GM23338 (cell line): ENCODE measurements around the gene ZNF512. TPM values are rescaled to one million over a fixed set of nuclear protein-coding genes. Genes with fewer than 3 reads are reported as not detected.
"Not testable (repeated sequence)": the region's sequence is repeated elsewhere in the genome, so short reads cannot be mapped to it uniquely, and the experiment has no call there.

Source experiments
- ATAC-seq: fragments of 200-7000 bp; cut with Tn5 transposase; 3 replicates; pipeline ENCODE4 v1.9.1; 2020
- DNase-seq: peaks from one replicate; pipeline ENCODE4 v3.0.0-alpha.2; 2015; ENCODE audit warnings: low spot score
- H2AFZ ChIP-seq: fragments of 200-600 bp; sonication (generic); 2 replicates; pipeline ENCODE4 v1.8.0; 2016; ENCODE audit warnings: antibody characterized with exemption, mild to moderate bottlenecking, moderate library complexity
- H3F3A ChIP-seq: fragments of 200-600 bp; sonication (generic); replicated peaks from 2 replicates; pipeline ENCODE4 v1.8.0; 2017; ENCODE audit warnings: antibody characterized with exemption, mixed run types, low read depth
- H3K27ac ChIP-seq: fragments of 200-600 bp; sonication (generic); 2 replicates; pipeline ENCODE4 v1.6.1; 2016; ENCODE audit warnings: low read depth
- H3K27me3 ChIP-seq: fragments of 200-600 bp; sonication (generic); 2 replicates; pipeline ENCODE4 v1.8.0; 2016; ENCODE audit warnings: mild to moderate bottlenecking, mixed run types, moderate library complexity; ENCODE audit not compliant: insufficient read depth
- H3K36me3 ChIP-seq: fragments of 200-600 bp; sonication (generic); 2 replicates; pipeline ENCODE4 v1.8.0; 2016; ENCODE audit warnings: mild to moderate bottlenecking; ENCODE audit not compliant: insufficient read depth
- H3K4me1 ChIP-seq: fragments of 200-600 bp; sonication (generic); 2 replicates; pipeline ENCODE4 v1.8.0; 2016; ENCODE audit warnings: mild to moderate bottlenecking, moderate library complexity; ENCODE audit not compliant: insufficient read depth
- H3K4me2 ChIP-seq: fragments of 200-600 bp; sonication (generic); 2 replicates; pipeline ENCODE4 v1.7.1; 2017; ENCODE audit warnings: mixed run types
- H3K4me3 ChIP-seq: fragments of 200-600 bp; sonication (generic); 2 replicates; pipeline ENCODE4 v1.6.1; 2016; ENCODE audit warnings: mixed run types
- H3K79me2 ChIP-seq: fragments of 200-600 bp; sonication (generic); replicated peaks from 2 replicates; pipeline ENCODE4 v1.8.0; 2017; ENCODE audit warnings: mild to moderate bottlenecking; ENCODE audit not compliant: insufficient read depth
- H3K9me2 ChIP-seq: fragments of 200-600 bp; sonication (generic); 2 replicates; pipeline ENCODE4 v1.8.0; 2017; ENCODE audit not compliant: insufficient read depth
- H4K20me1 ChIP-seq: fragments of 200-600 bp; sonication (generic); replicated peaks from 2 replicates; pipeline ENCODE4 v1.8.0; 2017; ENCODE audit warnings: mild to moderate bottlenecking; ENCODE audit not compliant: insufficient read depth
- H3K27ac Mint-ChIP-seq: 2 replicates; pipeline ENCODE4 v1.8.0; 2020; ENCODE audit warnings: inconsistent platforms, mild to moderate bottlenecking, moderate library complexity, mixed read lengths
- H3K27me3 Mint-ChIP-seq: 3 replicates; pipeline ENCODE4 v1.8.0; 2022; ENCODE audit warnings: low read depth, mild to moderate bottlenecking, moderate library complexity, mixed read lengths, inconsistent platforms; ENCODE audit not compliant: insufficient read depth, poor library complexity
- H3K36me3 Mint-ChIP-seq: 3 replicates; pipeline ENCODE4 v1.8.0; 2021; ENCODE audit warnings: low read depth, mild to moderate bottlenecking, inconsistent platforms, moderate library complexity, mixed read lengths
- H3K4me1 Mint-ChIP-seq: 3 replicates; pipeline ENCODE4 v1.8.0; 2020; ENCODE audit warnings: mild to moderate bottlenecking, inconsistent platforms, mixed read lengths
- H3K4me3 Mint-ChIP-seq: 3 replicates; pipeline ENCODE4 v1.8.0; 2021; ENCODE audit warnings: moderate library complexity, mild to moderate bottlenecking, inconsistent platforms, mixed read lengths
- H3K9me3 Mint-ChIP-seq: 3 replicates; pipeline ENCODE4 v1.8.0; 2020; ENCODE audit warnings: moderate library complexity, mild to moderate bottlenecking, inconsistent platforms, mixed read lengths
- CREB1 ChIP-seq: fragments of 250-450 bp; sonication (Bioruptor Pico); IDR thresholded peaks from 2 replicates; pipeline ENCODE4 v1.5.0; 2020; ENCODE audit warnings: low read depth, mild to moderate bottlenecking, moderate library complexity
- CTCF ChIP-seq, 2 experiments: fragments of 200-600 bp in 1 of 2; sonication (generic) in 1 of 2; conservative IDR thresholded peaks; 2 replicates each; pipeline versions ENCODE4 v1.5.1 to v1.6.1; 2016 to 2017; ENCODE audit warnings: antibody characterized with exemption in 2 of 2, low read depth in 2 of 2, mild to moderate bottlenecking in 2 of 2, moderate library complexity in 1 of 2
- ETS1 ChIP-seq: IDR thresholded peaks from 2 replicates; pipeline ENCODE4 v1.6.1; 2016; ENCODE audit warnings: antibody characterized with exemption
- EZH2 ChIP-seq: fragments of 200-600 bp; sonication (generic); IDR thresholded peaks from one replicate; pipeline ENCODE4 v1.8.0; 2017; ENCODE audit warnings: antibody characterized with exemption, mild to moderate bottlenecking, low read depth; ENCODE audit not compliant: unreplicated experiment
- JUNB ChIP-seq: IDR thresholded peaks from one replicate; pipeline ENCODE4 v1.6.1; 2016; ENCODE audit warnings: antibody characterized with exemption; ENCODE audit not compliant: unreplicated experiment
- NANOG ChIP-seq: IDR thresholded peaks from 2 replicates; pipeline ENCODE4 v1.6.1; 2016; ENCODE audit warnings: antibody characterized with exemption, borderline replicate concordance
- POLR2AphosphoS5 ChIP-seq: IDR thresholded peaks from 2 replicates; pipeline ENCODE4 v1.6.1; 2016; ENCODE audit warnings: antibody characterized with exemption, low read depth
- STAT1 ChIP-seq: IDR thresholded peaks from one replicate; pipeline ENCODE4 v1.6.1; 2016; ENCODE audit warnings: antibody characterized with exemption; ENCODE audit not compliant: unreplicated experiment
- ZNF114 ChIP-seq: fragments of 250-450 bp; sonication (Bioruptor Pico); IDR thresholded peaks from 2 replicates; pipeline ENCODE4 v1.5.0; 2020; ENCODE audit warnings: mild to moderate bottlenecking, moderate library complexity
- ZNF331 ChIP-seq: fragments of 250-450 bp; sonication (Bioruptor Pico); IDR thresholded peaks from 2 replicates; pipeline ENCODE4 v1.5.0; 2020; ENCODE audit warnings: low read depth, mild to moderate bottlenecking, moderate library complexity
- polyA plus RNA-seq: library from polyadenylated mRNA; unstranded; fragments of >200 nt; fragmentation: Nextera tagmentation; extraction: Ambion mirVana; gene quantifications from 2 replicates; pipeline ENCODE4 v1.2.1, GENCODE V29; 2016
- total RNA-seq: library from RNA; depleted of rRNA; stranded (reverse); fragments of >200 nt; shearing (Covaris generic); gene quantifications from 2 replicates; pipeline ENCODE4 v1.2.3, GENCODE V29; 2014
- TF ChIP-seq, protein P1 (sequence below): IDR thresholded peaks from one replicate; pipeline ENCODE4 v1.6.1; 2018; ENCODE audit warnings: antibody characterized with exemption; ENCODE audit not compliant: unreplicated experiment

The ZNF512 gene
- total and polyA plus RNA-seq, 2 experiments from 2014 or later = 26.0 to 38.4 TPM

- H3K27ac Mint-ChIP-seq, ATAC-seq, H3K9me2 ChIP-seq, H3K27me3 Mint-ChIP-seq, H3K4me3 Mint-ChIP-seq, H3K4me2 ChIP-seq, H3F3A ChIP-seq, DNase-seq, H3K4me3 ChIP-seq, H2AFZ ChIP-seq, H4K20me1 ChIP-seq, H3K27me3 ChIP-seq, H3K27ac ChIP-seq, H3K9me3 Mint-ChIP-seq: not testable (repeated sequence)
- H3K36me3 Mint-ChIP-seq = peaks cover 20% of the 10 kb centered on the region
- H3K4me1 Mint-ChIP-seq = peaks cover 10% of the 10 kb centered on the region; the same call in 2 of the 3 replicates
- Histone ChIP-seq H3K36me3 (peaks cover 11% of the 10 kb centered on the region), H3K79me2 (peaks cover 11% of the 10 kb centered on the region), H3K4me1 (peaks cover 10% of the 10 kb centered on the region)
These were observed 44.1 kb downstream of the ZNF512 start for GRCh38 chr2:27626921-27627320.

- H3K9me3 Mint-ChIP-seq = no peaks in the 10 kb centered on the region
- Histone ChIP-seq H3K4me1 (peaks cover 10% of the 10 kb centered on the region), H4K20me1 (0 out of 2 replicates have a peak, but pooled peaks cover 5% of the 10 kb centered on the region), H3K79me2 (peaks cover 11% of the 10 kb centered on the region), H3K27ac (no peak overlapping the region), H3K27me3 (no peaks in the 10 kb centered on the region), H3K9me2 (no peaks in the 10 kb centered on the region), H3F3A (no peaks in the 10 kb centered on the region), H3K4me2 (peak overlapping the region; percentile 81), H3K4me3 (peak overlapping the region; percentile 81), H2AFZ (peak overlapping the region; percentile 84), H3K36me3 (peaks cover 12% of the 10 kb centered on the region)
- H3K27me3 Mint-ChIP-seq = no peaks in the 10 kb centered on the region
- no peak overlapping the region for H3K4me3 Mint-ChIP-seq
- no peak for ATAC-seq
- no peaks in the 10 kb centered on the region for H3K4me1 Mint-ChIP-seq
- peaks cover 20% of the 10 kb centered on the region for H3K36me3 Mint-ChIP-seq
- peak; percentile 25 for DNase-seq
- H3K27ac Mint-ChIP-seq = no peak overlapping the region
- TF ChIP-seq ETS1 (no peak), ZNF331 (CRISPR knock-in tag) (no peak), NANOG (no peak), POLR2AphosphoS5 (no peak), EZH2 (no peak), STAT1 (no peak), ZNF114 (CRISPR knock-in tag) (no peak), CREB1 (CRISPR knock-in tag) (no peak), JUNB (no peak), CTCF (conservative IDR thresholded peaks at IDR 0.05; ENCODE audit: low read depth in 2 of 2) (no peak)
- TF ChIP-seq, protein P1, sequence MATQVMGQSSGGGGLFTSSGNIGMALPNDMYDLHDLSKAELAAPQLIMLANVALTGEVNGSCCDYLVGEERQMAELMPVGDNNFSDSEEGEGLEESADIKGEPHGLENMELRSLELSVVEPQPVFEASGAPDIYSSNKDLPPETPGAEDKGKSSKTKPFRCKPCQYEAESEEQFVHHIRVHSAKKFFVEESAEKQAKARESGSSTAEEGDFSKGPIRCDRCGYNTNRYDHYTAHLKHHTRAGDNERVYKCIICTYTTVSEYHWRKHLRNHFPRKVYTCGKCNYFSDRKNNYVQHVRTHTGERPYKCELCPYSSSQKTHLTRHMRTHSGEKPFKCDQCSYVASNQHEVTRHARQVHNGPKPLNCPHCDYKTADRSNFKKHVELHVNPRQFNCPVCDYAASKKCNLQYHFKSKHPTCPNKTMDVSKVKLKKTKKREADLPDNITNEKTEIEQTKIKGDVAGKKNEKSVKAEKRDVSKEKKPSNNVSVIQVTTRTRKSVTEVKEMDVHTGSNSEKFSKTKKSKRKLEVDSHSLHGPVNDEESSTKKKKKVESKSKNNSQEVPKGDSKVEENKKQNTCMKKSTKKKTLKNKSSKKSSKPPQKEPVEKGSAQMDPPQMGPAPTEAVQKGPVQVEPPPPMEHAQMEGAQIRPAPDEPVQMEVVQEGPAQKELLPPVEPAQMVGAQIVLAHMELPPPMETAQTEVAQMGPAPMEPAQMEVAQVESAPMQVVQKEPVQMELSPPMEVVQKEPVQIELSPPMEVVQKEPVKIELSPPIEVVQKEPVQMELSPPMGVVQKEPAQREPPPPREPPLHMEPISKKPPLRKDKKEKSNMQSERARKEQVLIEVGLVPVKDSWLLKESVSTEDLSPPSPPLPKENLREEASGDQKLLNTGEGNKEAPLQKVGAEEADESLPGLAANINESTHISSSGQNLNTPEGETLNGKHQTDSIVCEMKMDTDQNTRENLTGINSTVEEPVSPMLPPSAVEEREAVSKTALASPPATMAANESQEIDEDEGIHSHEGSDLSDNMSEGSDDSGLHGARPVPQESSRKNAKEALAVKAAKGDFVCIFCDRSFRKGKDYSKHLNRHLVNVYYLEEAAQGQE = no peak
These were observed 45.3 kb downstream of the ZNF512 start for GRCh38 chr2:27627963-27628766.
